Muscle layer of duodenum (tissue), 2 donors: ENCODE results near the gene ANKS3.

ENCODE experiments used
- H3K27ac ChIP-seq: one replicate; pipeline ENCODE4 v1.7.0; 2013; ENCODE audit warnings: mild to moderate bottlenecking, low read length
- H3K27me3 ChIP-seq: one replicate; pipeline ENCODE4 v1.7.0; 2013; ENCODE audit warnings: low read depth, mild to moderate bottlenecking, control low read depth, low read length
- H3K36me3 ChIP-seq, 2 donors: one replicate each; pipeline ENCODE4 v1.7.0; 2013; ENCODE audit warnings: low read length in 2 of 2, control low read depth in 1 of 2, mild to moderate bottlenecking in 1 of 2; ENCODE audit not compliant: insufficient read depth in 2 of 2, control insufficient read depth in 1 of 2
- H3K4me1 ChIP-seq, 2 donors: one replicate each; pipeline ENCODE4 v1.7.0; 2013; ENCODE audit warnings: low read length in 2 of 2, mild to moderate bottlenecking in 2 of 2, control low read depth in 1 of 2, moderate library complexity in 1 of 2; ENCODE audit not compliant: insufficient read depth in 2 of 2, control insufficient read depth in 1 of 2
- H3K4me3 ChIP-seq, 2 donors: one replicate each; pipeline ENCODE4 v1.7.0; 2013; ENCODE audit warnings: low read length in 2 of 2, low read depth in 1 of 2, mild to moderate bottlenecking in 1 of 2
- H3K9me3 ChIP-seq, 2 donors: one replicate each; pipeline ENCODE4 v1.7.0; 2013; ENCODE audit warnings: low read length in 2 of 2, control low read depth in 1 of 2, mild to moderate bottlenecking in 1 of 2; ENCODE audit not compliant: control insufficient read depth in 1 of 2
- donor health status: healthy.

Gene ANKS3

GRCh38 chr16:4686497-4687210 lies 47.4 kb downstream of the ANKS3 start:
- H3K4me1 ChIP-seq = no peaks in the 10 kb centered on the region
- H3K27ac ChIP-seq = no peak overlapping the region
- no peak overlapping the region for H3K4me3 ChIP-seq
- no peaks in the 10 kb centered on the region for H3K27me3 ChIP-seq
- peaks cover 25 to 85% of the 10 kb centered on the region in 2 donors for H3K36me3 ChIP-seq
- no peaks in the 10 kb centered on the region for H3K9me3 ChIP-seq

- Histone ChIP-seq H3K27me3 (no peaks in the 10 kb centered on the region), H3K4me3 (no peak overlapping the region), H3K9me3 (no peaks in the 10 kb centered on the region), H3K27ac (no peak overlapping the region), H3K36me3 (peaks cover 25 to 92% of the 10 kb centered on the region in 2 donors), H3K4me1 (no peaks in the 10 kb centered on the region)
Measured at GRCh38 chr16:4685776-4686496, 48.1 kb downstream of the ANKS3 start.

- H3K4me1 ChIP-seq = no peaks in the 10 kb centered on the region
- no peaks in the 10 kb centered on the region for H3K27me3 ChIP-seq
- no peaks in the 10 kb centered on the region for H3K9me3 ChIP-seq
- peaks cover 25 to 96% of the 10 kb centered on the region in 2 donors for H3K36me3 ChIP-seq
- H3K27ac ChIP-seq = no peak overlapping the region
- no peak overlapping the region for H3K4me3 ChIP-seq
Measured at GRCh38 chr16:4685292-4685691, 48.8 kb downstream of the ANKS3 start.

GRCh38 chr16:4684763-4685162 lies 49.3 kb downstream of the ANKS3 start:
- H3K27me3 ChIP-seq = no peaks in the 10 kb centered on the region
- no peak overlapping the region for H3K27ac ChIP-seq
- peaks cover 25 to 96% of the 10 kb centered on the region in 2 donors for H3K36me3 ChIP-seq
- no peaks in the 10 kb centered on the region for H3K4me1 ChIP-seq
- H3K9me3 ChIP-seq = no peaks in the 10 kb centered on the region
- no peak overlapping the region for H3K4me3 ChIP-seq

GRCh38 chr16:4684058-4684715 lies 49.9 kb downstream of the ANKS3 start:
- H3K27me3 ChIP-seq = no peaks in the 10 kb centered on the region
- no peak overlapping the region for H3K4me3 ChIP-seq
- H3K4me1 ChIP-seq = no peaks in the 10 kb centered on the region
- no peaks in the 10 kb centered on the region for H3K9me3 ChIP-seq
- H3K36me3 ChIP-seq = peaks cover 25 to 94% of the 10 kb centered on the region in 2 donors
- H3K27ac ChIP-seq = no peak overlapping the region

- H3K4me1 ChIP-seq = peaks cover 0 to 5% of the 10 kb centered on the region in 2 donors
- no peaks in the 10 kb centered on the region for H3K9me3 ChIP-seq
- no peak overlapping the region for H3K4me3 ChIP-seq
- H3K27me3 ChIP-seq = no peaks in the 10 kb centered on the region
- peaks cover 21 to 92% of the 10 kb centered on the region in 2 donors for H3K36me3 ChIP-seq
- H3K27ac ChIP-seq = no peak overlapping the region
Measured at GRCh38 chr16:4683255-4684057, 50.6 kb downstream of the ANKS3 start.

- H3K27me3 ChIP-seq = no peaks in the 10 kb centered on the region
- H3K4me3 ChIP-seq = no peak overlapping the region
- H3K36me3 ChIP-seq = peaks cover 19 to 92% of the 10 kb centered on the region in 2 donors
- H3K9me3 ChIP-seq = no peaks in the 10 kb centered on the region
- H3K27ac ChIP-seq = no peak overlapping the region
- H3K4me1 ChIP-seq = peaks cover 0 to 5% of the 10 kb centered on the region in 2 donors
Measured at GRCh38 chr16:4682616-4683254, 51.3 kb downstream of the ANKS3 start.

- peaks cover 16 to 92% of the 10 kb centered on the region in 2 donors for H3K36me3 ChIP-seq
- no peak overlapping the region for H3K4me3 ChIP-seq
- H3K27me3 ChIP-seq = no peaks in the 10 kb centered on the region
- peaks cover 0 to 5% of the 10 kb centered on the region in 2 donors for H3K4me1 ChIP-seq
- H3K9me3 ChIP-seq = no peaks in the 10 kb centered on the region
- no peak overlapping the region for H3K27ac ChIP-seq
Measured at GRCh38 chr16:4682084-4682591, 51.9 kb downstream of the ANKS3 start.

- no peak overlapping the region for H3K27ac ChIP-seq
- no peaks in the 10 kb centered on the region for H3K27me3 ChIP-seq
- H3K9me3 ChIP-seq = no peaks in the 10 kb centered on the region
- H3K36me3 ChIP-seq = peaks cover 16 to 92% of the 10 kb centered on the region in 2 donors
- no peak overlapping the region for H3K4me3 ChIP-seq
- H3K4me1 ChIP-seq = peaks cover 0 to 5% of the 10 kb centered on the region in 2 donors
Measured at GRCh38 chr16:4681471-4682083, 52.5 kb downstream of the ANKS3 start.
